IMR-90 (cell line): ENCODE measurements around the gene FGGY. TPM values are rescaled to one million over a fixed set of nuclear protein-coding genes. Genes with fewer than 3 reads are reported as not detected.

ENCODE experiments used
- ATAC-seq: fragments of 200-7000 bp; cut with Tn5 transposase; 2 replicates; pipeline ENCODE4 v1.9.1; 2020; ENCODE audit warnings: low read depth, mild to moderate bottlenecking, moderate library complexity
- BruUV-seq: library from RNA; stranded (reverse); fragments of 400-500 nt; replicated peaks from 2 replicates; lab custom pipeline; 2021; lab: Mats Ljungman, UMichigan
- CTCF ChIA-PET: fragments of 300-600 bp; formaldehyde crosslinking; extraction: SDS; loops from one replicate; lab custom pipeline; 2021; ENCODE audit warnings: antibody characterized with exemption; lab: Yijun Ruan, JAX
- POLR2A ChIA-PET: fragments of 300-600 bp; sonication (Branson Sonifier 250); formaldehyde crosslinking; loops from one replicate; lab custom pipeline; 2022; ENCODE audit warnings: antibody characterized with exemption; ENCODE audit not compliant: unreplicated experiment; lab: Charles Lee
- DNase-seq: peaks from one replicate; pipeline ENCODE4 v3.0.0; 2013
- H2AFZ ChIP-seq: replicated peaks from 2 replicates; pipeline ENCODE3; 2013; ENCODE audit warnings: low read length, mild to moderate bottlenecking; ENCODE audit not compliant: poor library complexity
- H2AK5ac ChIP-seq: 2 replicates; pipeline ENCODE4 v1.6.1; 2013; ENCODE audit warnings: low read depth, low read length, inconsistent platforms
- H2AK9ac ChIP-seq: replicated peaks from 2 replicates; pipeline ENCODE3; 2013; ENCODE audit warnings: mild to moderate bottlenecking, low read depth, low read length, moderate library complexity; ENCODE audit not compliant: poor library complexity
- H2BK120ac ChIP-seq: 2 replicates; pipeline ENCODE4 v1.6.1; 2013; ENCODE audit warnings: low read depth, low read length, inconsistent platforms
- H2BK15ac ChIP-seq: 3 replicates; pipeline ENCODE4 v1.6.1; 2013; ENCODE audit warnings: low read depth, low read length, inconsistent platforms
- H2BK20ac ChIP-seq: 2 replicates; pipeline ENCODE4 v1.6.1; 2013; ENCODE audit warnings: low read depth, mild to moderate bottlenecking, inconsistent platforms, low read length, moderate library complexity
- H2BK5ac ChIP-seq: 2 replicates; pipeline ENCODE4 v1.6.1; 2013; ENCODE audit warnings: mild to moderate bottlenecking, low read depth, low read length, inconsistent platforms; ENCODE audit not compliant: poor library complexity, severe bottlenecking
- H3K14ac ChIP-seq: replicated peaks from 2 replicates; pipeline ENCODE4 v1.6.1; 2013; ENCODE audit warnings: low read depth, low read length, inconsistent platforms
- H3K18ac ChIP-seq: 2 replicates; pipeline ENCODE4 v1.6.1; 2013; ENCODE audit warnings: low read depth, low read length, control low read depth
- H3K23ac ChIP-seq: 2 replicates; pipeline ENCODE4 v1.6.1; 2013; ENCODE audit warnings: low read depth, low read length, inconsistent platforms
- H3K27ac ChIP-seq: 2 replicates; pipeline ENCODE4 v1.5.1; 2013; ENCODE audit warnings: mild to moderate bottlenecking, control low read depth, low read length; ENCODE audit not compliant: insufficient read depth
- H3K27me3 ChIP-seq: 2 replicates; pipeline ENCODE4 v1.6.1; 2013; ENCODE audit warnings: low read length; ENCODE audit not compliant: control insufficient read depth, insufficient read depth
- H3K36me3 ChIP-seq: 2 replicates; pipeline ENCODE4 v1.6.1; 2013; ENCODE audit warnings: low read length, mixed read lengths; ENCODE audit not compliant: control insufficient read depth, insufficient read depth
- H3K4ac ChIP-seq: 2 replicates; pipeline ENCODE4 v1.6.1; 2013; ENCODE audit warnings: low read depth, low read length, inconsistent platforms
- H3K4me1 ChIP-seq: 2 replicates; pipeline ENCODE4 v1.6.1; 2013; ENCODE audit warnings: low read length, mixed read lengths; ENCODE audit not compliant: control insufficient read depth, insufficient read depth
- H3K4me2 ChIP-seq: 2 replicates; pipeline ENCODE4 v1.6.1; 2013; ENCODE audit warnings: low read depth, mild to moderate bottlenecking, control low read depth, low read length, moderate library complexity
- H3K4me3 ChIP-seq: 2 replicates; pipeline ENCODE4 v1.5.1; 2013; ENCODE audit warnings: low read depth, mild to moderate bottlenecking, control low read depth, low read length, moderate library complexity; ENCODE audit not compliant: insufficient read depth
- H3K56ac ChIP-seq: 2 replicates; pipeline ENCODE4 v1.6.1; 2013; ENCODE audit warnings: low read length, inconsistent platforms; ENCODE audit not compliant: insufficient read depth; ENCODE audit errors: extremely low read depth
- H3K79me1 ChIP-seq, 2 experiments: 2 replicates each; pipeline ENCODE4 v1.6.1; 2013; ENCODE audit warnings: low read length in 2 of 2, inconsistent platforms in 1 of 2, low read depth in 1 of 2
- H3K9ac ChIP-seq: 2 replicates; pipeline ENCODE4 v1.6.1; 2013; ENCODE audit warnings: low read depth, low read length, control low read depth
- H3K9me1 ChIP-seq: 2 replicates; pipeline ENCODE4 v1.6.1; 2013; ENCODE audit warnings: low read length, inconsistent platforms; ENCODE audit not compliant: insufficient read depth
- H3K9me3 ChIP-seq: 2 replicates; pipeline ENCODE4 v1.6.1; 2013; ENCODE audit warnings: low read length; ENCODE audit not compliant: control insufficient read depth, insufficient read depth
- H4K20me1 ChIP-seq: 2 replicates; pipeline ENCODE4 v1.6.1; 2013; ENCODE audit warnings: low read length, inconsistent platforms; ENCODE audit not compliant: insufficient read depth
- H4K5ac ChIP-seq: 2 replicates; pipeline ENCODE4 v1.6.1; 2013; ENCODE audit warnings: mild to moderate bottlenecking, low read depth, low read length, control low read depth
- H4K8ac ChIP-seq, 2 experiments: 2 replicates each; pipeline ENCODE4 v1.6.1; 2013; ENCODE audit warnings: low read depth in 2 of 2, low read length in 2 of 2, control low read depth in 1 of 2, inconsistent platforms in 1 of 2
- H4K91ac ChIP-seq: 2 replicates; pipeline ENCODE4 v1.6.1; 2013; ENCODE audit warnings: low read depth, low read length, inconsistent platforms; ENCODE audit not compliant: insufficient read depth
- CEBPB ChIP-seq: IDR thresholded peaks from 2 replicates; pipeline ENCODE4 v1.6.1; 2012; ENCODE audit warnings: low read depth, low read length, improper control_type of control experiment
- WGBS, 2 experiments: methylation state at CpG; one replicate each; pipeline versions ENCODE4 v1.1.5 to v1.1.7; 2013; ENCODE audit warnings: missing lambda C conversion rate in 2 of 2; ENCODE audit not compliant: insufficient read length in 1 of 2; ENCODE audit errors: extremely low coverage in 2 of 2; 5-methylcytosine and 5-hydroxymethylcytosine counted together
- dilution Hi-C: fragments of 300-500 bp; cut with HindIII; formaldehyde crosslinking; loops from one replicate; pipeline ENCODE4 v1.14.3; 2018; ENCODE audit warnings: low sequenced_read_pairs; ENCODE audit not compliant: unreplicated experiment
- in situ Hi-C: fragments of 300-500 bp; cut with MboI; formaldehyde crosslinking; loops from 3 replicates; pipeline ENCODE4 v1.14.3; 2019; ENCODE audit warnings: low sequenced_read_pairs, inconsistent platforms, mixed read lengths
- intact Hi-C: fragments of 100-400 bp; cut with micrococcal nuclease; formaldehyde crosslinking; loops from 2 replicates; pipeline ENCODE4 v1.10.0; 2022
- polyA plus RNA-seq, 3 experiments: library from polyadenylated mRNA; depleted of rRNA; stranded (reverse); fragments of >200 nt; gene quantifications; 2 replicates each; pipeline ENCODE4 v1.2.3, GENCODE V29; 2012; ENCODE audit warnings: low replicate concordance in 1 of 3
- total RNA-seq: library from RNA; depleted of rRNA; stranded (reverse); fragments of >200 nt; gene quantifications from 2 replicates; pipeline ENCODE4 v1.2.3, GENCODE V29; 2012
- TF ChIP-seq, protein P1 (sequence below): fragments of 150-350 bp; IDR thresholded peaks from 2 replicates; pipeline ENCODE4 v1.6.1; 2017; ENCODE audit warnings: mild to moderate bottlenecking, antibody characterized with exemption, low read length, low read depth

The FGGY gene
- total and polyA plus RNA-seq, 2 of the 4 experiments (the other 2 are of a cell fraction): 5.6 to 14.0 TPM

GRCh38 chr1:59560807-59561450 is 264.0 kb downstream of the FGGY start:
- Histone ChIP-seq H3K4me2 (no peak overlapping the region), H4K20me1 (no peaks in the 10 kb centered on the region), H3K18ac (no peak overlapping the region), H3K4ac (no peak overlapping the region), H3K4me3 (no peak overlapping the region), H3K79me1 (no peaks in the 10 kb centered on the region), H3K14ac (no peak overlapping the region), H3K9me3 (peaks cover 5% of the 10 kb centered on the region; the same call in 1 of the 2 replicates), H4K5ac (no peak overlapping the region), H2AFZ (no peak overlapping the region), H2BK5ac (no peak overlapping the region), H3K27ac (no peak overlapping the region), H3K4me1 (peaks cover 2% of the 10 kb centered on the region), H2AK9ac (no peak overlapping the region), H3K36me3 (no peaks in the 10 kb centered on the region), H2BK120ac (no peak overlapping the region), H2AK5ac (no peak overlapping the region), H4K91ac (no peak overlapping the region), H3K27me3 (no peaks in the 10 kb centered on the region), H2BK20ac (no peak overlapping the region), H3K23ac (no peak overlapping the region), H2BK15ac (no peak overlapping the region), H3K56ac (no peak overlapping the region), H3K9me1 (no peaks in the 10 kb centered on the region), H3K9ac (no peak overlapping the region), H4K8ac (no peak overlapping the region)
- ATAC-seq: no peak
- intact Hi-C loops (no loop called here), in situ Hi-C loops (no loop called here), dilution Hi-C loops (no loop called here)
- ChIA-PET POLR2A (no interaction called here), CTCF (interaction anchor here (0.7 kb wide), 1 partner anchor 505 kb away, joined by 4 read pairs; no protein-coding TSS in a partner anchor)
- no peak for DNase-seq
- BruUV-seq: no TSS peak
- TF ChIP-seq, protein P1, sequence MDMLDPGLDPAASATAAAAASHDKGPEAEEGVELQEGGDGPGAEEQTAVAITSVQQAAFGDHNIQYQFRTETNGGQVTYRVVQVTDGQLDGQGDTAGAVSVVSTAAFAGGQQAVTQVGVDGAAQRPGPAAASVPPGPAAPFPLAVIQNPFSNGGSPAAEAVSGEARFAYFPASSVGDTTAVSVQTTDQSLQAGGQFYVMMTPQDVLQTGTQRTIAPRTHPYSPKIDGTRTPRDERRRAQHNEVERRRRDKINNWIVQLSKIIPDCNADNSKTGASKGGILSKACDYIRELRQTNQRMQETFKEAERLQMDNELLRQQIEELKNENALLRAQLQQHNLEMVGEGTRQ: no peak
- TF ChIP-seq CEBPB: no peak
- WGBS, 2 experiments: 100% methylated on average over 1 of the region's 6 CpGs; no CpG with 5 or more reads in 1 of the 2 experiments
